Thyroid gland (tissue), 4 donors: Measurements from ENCODE around the gene KCNH1. TPM values are rescaled to one million over a fixed set of nuclear protein-coding genes. Genes with fewer than 3 reads are reported as not detected.

Experiments
- DNase-seq, 2 donors: peaks; one replicate each; pipeline ENCODE4 v3.0.0-alpha.2; 2019
- H3K27ac ChIP-seq, 3 donors: fragments of 200-600 bp; sonication (generic); 1 replicate in 2 of 3; 2 replicates in 1 of 3; pipeline ENCODE4 v1.5.1; 2016 to 2019; ENCODE audit warnings: mild to moderate bottlenecking in 1 of 3, moderate library complexity in 1 of 3
- H3K27me3 ChIP-seq: fragments of 200-600 bp; sonication (generic); one replicate; pipeline ENCODE4 v1.5.1; 2019
- H3K36me3 ChIP-seq, 2 donors: fragments of 200-600 bp; sonication (generic); one replicate each; pipeline ENCODE4 v1.5.1; 2016 to 2019
- H3K4me1 ChIP-seq, 2 donors: fragments of 200-600 bp; sonication (generic); one replicate each; pipeline ENCODE4 v1.5.1; 2017 to 2019
- H3K4me3 ChIP-seq, 3 donors: fragments of 200-600 bp; sonication (generic); replicated peaks in 1 of 3; 1 replicate in 2 of 3; 2 replicates in 1 of 3; pipeline ENCODE4 v1.5.1; 2016; ENCODE audit warnings: mild to moderate bottlenecking in 1 of 3
- H3K9me3 ChIP-seq: fragments of 200-600 bp; sonication (generic); one replicate; pipeline ENCODE4 v1.5.1; 2017
- POLR2A ChIP-seq, 2 donors: fragments of 450-650 bp; IDR thresholded peaks; one replicate each; pipeline ENCODE4 v1.6.1; 2017; ENCODE audit warnings: antibody characterized with exemption in 2 of 2, mild to moderate bottlenecking in 2 of 2, moderate library complexity in 1 of 2
- WGBS, 2 donors: methylation state at CpG; one replicate each; pipeline ENCODE4 v1.1.5; 2017; 5-methylcytosine and 5-hydroxymethylcytosine counted together
- intact Hi-C: fragments of 100-400 bp; cut with DNase I; formaldehyde crosslinking; loops from one replicate; pipeline ENCODE4 v1.15.1; 2023
- total RNA-seq, 4 donors: library from RNA; depleted of rRNA; stranded (reverse); fragments of >200 nt; gene quantifications; one replicate each; pipeline ENCODE4 v1.2.3, GENCODE V29; 2016
- TF ChIP-seq, protein P1 (sequence below), 6 experiments: fragments of 200-600 bp in 3 of 6; fragments of 450-650 bp in 3 of 6; sonication (generic) in 3 of 6; IDR thresholded peaks; one replicate each; pipeline ENCODE4 v1.5.1; 2016 to 2019; ENCODE audit warnings: antibody characterized with exemption in 6 of 6, mild to moderate bottlenecking in 2 of 6, inconsistent platforms in 1 of 6, moderate library complexity in 1 of 6

Gene KCNH1
- total RNA-seq, 4 donors from 2014 or later, result 1.3 TPM; not detected in 2

DNA sequence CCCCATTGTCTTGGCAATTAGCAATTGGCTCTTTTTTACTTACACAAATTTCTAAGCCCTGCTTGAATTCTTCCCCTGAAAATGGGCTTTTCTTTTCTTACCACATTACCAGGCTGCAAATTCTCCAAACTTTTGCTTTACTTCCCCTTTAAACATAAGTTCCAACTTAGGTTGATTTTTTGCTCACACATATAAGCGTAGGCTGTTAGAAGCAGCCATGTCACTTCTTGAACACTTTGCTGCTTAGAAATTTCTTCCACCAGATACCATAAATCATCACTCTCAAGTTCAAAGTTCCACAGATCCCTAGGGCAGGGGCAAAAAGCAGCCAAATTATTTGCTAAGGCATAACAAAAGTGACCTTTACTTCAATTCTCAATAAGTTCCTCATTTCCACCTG lies 35.4 kb upstream of the KCNH1 start:
- intact Hi-C loops, result no loop called here
- 92 to 96% methylated on average over 1 of the region's 1 CpG for WGBS, 2 donors
- no peak overlapping the region for H3K4me3 ChIP-seq
- no peak for DNase-seq
- TF ChIP-seq, protein P1, sequence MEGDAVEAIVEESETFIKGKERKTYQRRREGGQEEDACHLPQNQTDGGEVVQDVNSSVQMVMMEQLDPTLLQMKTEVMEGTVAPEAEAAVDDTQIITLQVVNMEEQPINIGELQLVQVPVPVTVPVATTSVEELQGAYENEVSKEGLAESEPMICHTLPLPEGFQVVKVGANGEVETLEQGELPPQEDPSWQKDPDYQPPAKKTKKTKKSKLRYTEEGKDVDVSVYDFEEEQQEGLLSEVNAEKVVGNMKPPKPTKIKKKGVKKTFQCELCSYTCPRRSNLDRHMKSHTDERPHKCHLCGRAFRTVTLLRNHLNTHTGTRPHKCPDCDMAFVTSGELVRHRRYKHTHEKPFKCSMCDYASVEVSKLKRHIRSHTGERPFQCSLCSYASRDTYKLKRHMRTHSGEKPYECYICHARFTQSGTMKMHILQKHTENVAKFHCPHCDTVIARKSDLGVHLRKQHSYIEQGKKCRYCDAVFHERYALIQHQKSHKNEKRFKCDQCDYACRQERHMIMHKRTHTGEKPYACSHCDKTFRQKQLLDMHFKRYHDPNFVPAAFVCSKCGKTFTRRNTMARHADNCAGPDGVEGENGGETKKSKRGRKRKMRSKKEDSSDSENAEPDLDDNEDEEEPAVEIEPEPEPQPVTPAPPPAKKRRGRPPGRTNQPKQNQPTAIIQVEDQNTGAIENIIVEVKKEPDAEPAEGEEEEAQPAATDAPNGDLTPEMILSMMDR (IDR thresholded peaks at IDR 0.05), result no peak
- no peak for TF ChIP-seq POLR2A (IDR thresholded peaks at IDR 0.05)
- no peaks in the 10 kb centered on the region for H3K36me3 ChIP-seq
- no peaks in the 10 kb centered on the region for H3K9me3 ChIP-seq
- H3K4me1 ChIP-seq, result no peaks in the 10 kb centered on the region
- H3K27ac ChIP-seq, result no peak overlapping the region
- H3K27me3 ChIP-seq, result no peaks in the 10 kb centered on the region

DNA sequence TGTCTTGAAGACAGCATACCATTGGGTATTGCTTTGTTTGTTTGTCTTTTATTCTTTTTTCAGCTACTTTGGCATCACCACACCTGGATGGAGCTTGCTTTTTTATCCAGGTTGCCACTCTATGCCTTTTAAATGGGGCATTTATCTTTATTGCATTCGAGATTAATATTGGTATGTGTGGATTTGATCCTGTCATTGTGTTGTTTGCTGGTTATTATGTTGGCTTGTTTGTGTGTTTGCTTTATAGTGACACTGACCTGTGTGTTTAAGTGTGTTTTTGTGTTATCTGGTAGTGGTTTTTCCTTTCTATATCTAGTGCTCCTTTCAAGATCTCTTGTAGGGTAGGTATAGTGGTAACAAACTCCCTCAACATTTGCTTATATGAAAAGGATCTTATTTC lies 24.9 kb upstream of the KCNH1 start:
- intact Hi-C loops, result no loop called here

DNA sequence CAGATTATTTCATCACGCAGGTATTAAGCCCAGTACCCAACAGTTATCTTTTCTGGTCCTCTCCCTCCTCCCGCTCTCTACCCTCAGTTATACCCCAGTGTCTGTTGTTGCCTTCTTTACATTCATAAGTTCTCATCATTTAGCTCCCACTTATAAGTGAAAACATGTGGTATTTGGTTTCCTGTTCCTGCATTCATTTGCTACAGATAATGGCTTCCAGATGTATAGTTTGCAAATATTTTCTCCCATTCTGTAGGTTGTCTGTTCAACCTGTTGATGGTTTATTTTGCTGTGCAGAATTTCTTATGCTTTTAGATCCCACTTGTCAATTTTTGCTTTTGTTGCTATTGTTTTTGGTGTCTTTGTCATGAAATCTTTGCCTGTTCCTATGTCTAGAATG lies 21.1 kb upstream of the KCNH1 start:
- 82 to 83% methylated on average over 2 of the region's 2 CpGs for WGBS, 2 donors
- TF ChIP-seq, protein P1 (IDR thresholded peaks at IDR 0.05), result no peak
- TF ChIP-seq POLR2A (IDR thresholded peaks at IDR 0.05), result no peak
- no peaks in the 10 kb centered on the region for H3K36me3 ChIP-seq
- H3K4me1 ChIP-seq, result no peaks in the 10 kb centered on the region
- DNase-seq, result no peak
- H3K9me3 ChIP-seq, result no peaks in the 10 kb centered on the region
- H3K4me3 ChIP-seq, result no peak overlapping the region
- intact Hi-C loops, result no loop called here
- H3K27ac ChIP-seq, result no peak overlapping the region
- no peaks in the 10 kb centered on the region for H3K27me3 ChIP-seq

More for the DNA sequence above, 24.9 kb upstream of the KCNH1 start:
- no peak overlapping the region for H3K4me3 ChIP-seq
- no peaks in the 10 kb centered on the region for H3K27me3 ChIP-seq
- no peak overlapping the region for H3K27ac ChIP-seq
- no peaks in the 10 kb centered on the region for H3K36me3 ChIP-seq
- TF ChIP-seq, protein P1 (IDR thresholded peaks at IDR 0.05), result no peak
- TF ChIP-seq POLR2A (IDR thresholded peaks at IDR 0.05), result no peak
- DNase-seq, result no peak
- no peaks in the 10 kb centered on the region for H3K4me1 ChIP-seq
- WGBS, 2 donors, result 80 to 86% methylated on average over 1 of the region's 1 CpG
- H3K9me3 ChIP-seq, result no peaks in the 10 kb centered on the region

DNA sequence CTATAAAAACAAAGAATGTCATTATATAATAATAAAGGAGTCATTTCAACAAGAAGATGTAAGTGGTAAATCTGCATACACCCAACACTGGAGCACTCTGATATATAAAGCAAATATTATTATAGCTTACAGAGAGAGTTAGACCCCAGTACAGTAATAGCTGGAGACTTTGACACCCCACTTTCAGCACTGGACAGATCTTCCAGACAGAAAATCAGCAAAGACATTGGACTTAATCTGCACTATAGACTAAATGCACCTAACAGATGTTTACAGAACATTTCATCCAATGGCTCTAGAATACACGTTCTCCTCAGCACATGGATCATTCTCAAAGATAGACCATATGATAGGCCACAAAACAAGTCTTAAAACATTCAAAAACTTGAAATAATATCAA lies 20.0 kb upstream of the KCNH1 start:
- WGBS, 2 donors, result 48 to 57% methylated on average over 1 of the region's 1 CpG
- Histone ChIP-seq H3K27ac (no peak overlapping the region), H3K36me3 (no peaks in the 10 kb centered on the region), H3K27me3 (no peaks in the 10 kb centered on the region), H3K9me3 (no peaks in the 10 kb centered on the region), H3K4me3 (no peak overlapping the region), H3K4me1 (no peaks in the 10 kb centered on the region)
- intact Hi-C loops, result no loop called here
- TF ChIP-seq, protein P1 (IDR thresholded peaks at IDR 0.05), result no peak
- no peak for TF ChIP-seq POLR2A (IDR thresholded peaks at IDR 0.05)
- DNase-seq, result no peak

DNA sequence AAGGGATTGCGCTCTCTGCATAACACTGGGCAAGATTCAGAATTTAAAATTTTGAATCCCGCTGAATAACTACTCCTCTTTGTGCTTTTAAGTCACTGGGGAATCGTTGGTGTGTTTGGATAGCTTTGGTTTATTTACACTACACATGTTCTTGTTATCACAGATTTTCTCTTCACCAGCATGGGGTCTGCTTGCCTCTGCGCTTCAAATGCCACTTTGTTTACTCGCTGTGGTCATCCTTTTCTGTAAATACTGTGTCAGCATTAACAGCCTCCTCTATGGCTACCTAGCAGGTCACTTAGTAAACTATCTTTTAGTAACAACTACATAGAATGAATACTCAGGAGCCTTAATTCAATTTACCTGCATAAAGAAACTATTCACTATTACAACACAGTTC lies 14.4 kb upstream of the KCNH1 start:
- WGBS, 2 donors, result 55 to 63% methylated on average over 5 of the region's 5 CpGs
- Histone ChIP-seq H3K9me3 (no peaks in the 10 kb centered on the region), H3K4me3 (no peak overlapping the region), H3K27ac (no peak overlapping the region), H3K4me1 (no peaks in the 10 kb centered on the region), H3K36me3 (no peaks in the 10 kb centered on the region), H3K27me3 (no peaks in the 10 kb centered on the region)
- intact Hi-C loops, result no loop called here
- DNase-seq, result no peak
- TF ChIP-seq, protein P1 (IDR thresholded peaks at IDR 0.05), result no peak
- TF ChIP-seq POLR2A (IDR thresholded peaks at IDR 0.05), result no peak
